OCI-LY3 (cell line): ENCODE results near the gene FBXO42.
A peak's percentile ranks its signal among the peaks of the same experiment; 100 is the strongest.

Experiments
- H2AFZ ChIP-seq: fragments of 200-600, 300-600 bp; shearing (Covaris generic); 2 replicates; pipeline ENCODE4 v1.6.0; 2014; ENCODE audit warnings: antibody characterized with exemption, low read depth, low read length
- H3K27ac ChIP-seq: fragments of 200-600, 300-600 bp; sonication (generic); 2 replicates; pipeline ENCODE4 v1.5.1; 2014; ENCODE audit warnings: mild to moderate bottlenecking, low read length, moderate library complexity, mixed read lengths
- H3K27me3 ChIP-seq: fragments of 200-600, 300-600 bp; sonication (generic); 2 replicates; pipeline ENCODE4 v1.6.1; 2014; ENCODE audit warnings: low read depth, low read length, mixed read lengths
- H3K36me3 ChIP-seq: fragments of 200-600, 300-600 bp; sonication (generic); replicated peaks from 2 replicates; pipeline ENCODE3; 2014; ENCODE audit warnings: low read depth, low read length, mixed read lengths
- H3K4me1 ChIP-seq: fragments of 300-600, 200-600 bp; sonication (generic); 2 replicates; pipeline ENCODE4 v1.6.1; 2014; ENCODE audit warnings: low read length, mixed read lengths
- H3K4me2 ChIP-seq: fragments of 200-600, 300-600 bp; sonication (generic); 2 replicates; pipeline ENCODE4 v1.6.1; 2014; ENCODE audit warnings: low read length, mixed read lengths
- H3K4me3 ChIP-seq: fragments of 300-600, 200-600 bp; sonication (generic); 2 replicates; pipeline ENCODE4 v1.5.1; 2014; ENCODE audit warnings: antibody characterized with exemption, mild to moderate bottlenecking, low read length, moderate library complexity
- H3K79me2 ChIP-seq: fragments of 300-600, 200-600 bp; shearing (Covaris generic); 2 replicates; pipeline ENCODE4 v1.6.1; 2014; ENCODE audit warnings: mild to moderate bottlenecking, low read length, mixed read lengths
- H3K9ac ChIP-seq: fragments of 300-600, 200-600 bp; shearing (Covaris generic); 2 replicates; pipeline ENCODE4 v1.6.0; 2014; ENCODE audit warnings: mild to moderate bottlenecking, low read length, moderate library complexity
- H3K9me3 ChIP-seq: fragments of 200-600, 300-600 bp; shearing (Covaris generic); 2 replicates; pipeline ENCODE4 v1.6.1; 2014; ENCODE audit warnings: low read length, mixed read lengths; ENCODE audit not compliant: insufficient read depth
- H4K20me1 ChIP-seq: fragments of 200-600, 300-600 bp; sonication (generic); 2 replicates; pipeline ENCODE4 v1.6.1; 2016; ENCODE audit warnings: low read length, mixed read lengths; ENCODE audit not compliant: insufficient read depth
- CTCF ChIP-seq: fragments of 200-600, 300-600 bp; sonication (generic); IDR thresholded peaks from 2 replicates; pipeline ENCODE4 v1.5.1; 2014; ENCODE audit warnings: antibody characterized with exemption, low read length, low read depth
- EZH2phosphoT487 ChIP-seq: fragments of 200-600 bp; shearing (Covaris generic); IDR thresholded peaks from 2 replicates; pipeline ENCODE4 v1.6.1; 2018; ENCODE audit warnings: antibody characterized with exemption, mixed run types, low read depth

The FBXO42 gene

DNA sequence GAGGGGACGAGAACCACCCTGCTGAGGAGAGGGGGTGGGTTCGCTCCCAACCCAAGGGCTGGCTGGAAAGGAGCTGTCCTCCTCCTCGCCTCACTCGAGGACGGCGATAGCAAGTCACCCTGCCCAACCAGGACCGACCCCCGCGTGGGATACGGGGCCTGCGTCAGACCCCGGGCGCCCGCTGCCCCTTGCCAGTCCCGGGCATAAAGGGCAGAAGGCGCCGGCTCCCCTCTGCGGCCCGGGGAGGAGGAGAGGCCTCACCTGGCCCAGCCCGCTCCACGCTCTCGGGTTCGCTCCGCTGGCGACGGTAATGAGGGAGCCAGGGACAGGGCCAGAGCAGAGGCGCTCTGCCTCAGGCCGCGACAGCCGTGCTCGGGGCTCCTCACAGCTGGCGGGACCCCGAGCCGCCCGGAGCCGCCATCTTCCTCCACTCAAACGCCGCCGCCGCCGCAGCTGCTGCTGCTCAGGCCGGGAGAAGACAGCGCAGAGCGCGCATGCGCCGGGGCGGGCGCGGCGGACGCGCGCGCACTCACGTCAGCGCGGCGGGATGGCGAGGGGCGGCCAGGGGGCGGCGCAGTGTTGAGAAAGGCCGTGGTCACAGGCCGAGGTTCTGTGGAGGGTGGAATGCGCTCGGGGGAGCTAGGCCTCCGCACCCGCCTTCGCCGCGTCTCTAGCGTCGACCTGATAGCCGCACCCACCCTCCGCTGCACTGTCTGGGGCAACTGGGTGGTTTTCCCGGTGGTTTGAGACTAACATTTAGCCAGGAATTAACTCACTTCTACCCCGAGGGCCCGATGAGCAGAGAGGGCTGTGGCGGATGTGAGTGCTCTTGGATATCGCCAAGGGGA lies at the start of gene FBXO42:
Gene FBXO42, minus strand, starts transcription at position 487 of the 848 bp plus-strand sequence. CDS start 37,062 bp downstream, outside the sequence.
- Histone ChIP-seq H3K4me3 (peak within 1 kb of the TSS; percentile 100), H3K27me3 (no peaks in the 10 kb centered on the region), H3K27ac (peak within 1 kb of the TSS; percentile 82), H3K9me3 (no peaks in the 10 kb centered on the region), H2AFZ (peak within 1 kb of the TSS; percentile 76), H3K4me1 (peaks cover 19% of the 10 kb centered on the region), H3K9ac (peak within 1 kb of the TSS; percentile 97), H3K79me2 (peaks cover 50% of the 10 kb centered on the region), H4K20me1 (peaks cover 25% of the 10 kb centered on the region), H3K4me2 (peak within 1 kb of the TSS; percentile 94), H3K36me3 (no peaks in the 10 kb centered on the region)
- no peak for TF ChIP-seq EZH2phosphoT487
- peak; percentile 38 for TF ChIP-seq CTCF

DNA sequence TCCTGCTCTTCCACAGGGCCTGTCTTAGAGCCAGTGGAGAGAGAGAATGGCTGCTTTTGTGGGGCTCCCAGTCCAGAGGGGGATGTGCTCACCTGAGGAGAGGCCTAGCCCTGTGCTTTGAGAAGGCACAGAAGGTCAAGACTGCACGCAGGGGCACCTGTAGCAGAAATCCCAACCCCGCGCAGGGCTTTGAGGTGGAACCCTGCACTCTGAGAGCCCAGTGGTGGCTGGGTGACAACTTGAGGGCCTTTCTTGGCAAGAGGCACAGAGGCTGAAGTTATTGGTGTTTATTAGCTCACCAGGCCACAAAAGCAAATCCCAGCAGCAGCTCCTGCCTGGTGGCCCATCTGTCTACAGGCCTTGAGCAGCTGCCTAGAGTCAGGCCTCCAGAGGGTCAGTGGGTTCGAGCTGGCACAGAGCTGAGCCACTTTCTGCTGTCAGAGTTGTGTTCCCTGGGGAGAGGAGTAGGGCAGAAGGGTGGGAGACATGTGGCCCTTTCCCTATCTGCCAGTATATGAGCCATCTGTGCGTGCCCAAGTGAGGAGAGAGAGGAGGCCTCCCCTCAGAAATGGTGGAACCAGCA lies 46.2 kb upstream of the FBXO42 start:
- Histone ChIP-seq H4K20me1 (peaks cover 1% of the 10 kb centered on the region; the same call in 1 of the 2 replicates), H3K9ac (no peak overlapping the region), H3K79me2 (peaks cover under 1% of the 10 kb centered on the region; the same call in 1 of the 2 replicates), H3K4me3 (no peak overlapping the region), H3K9me3 (no peaks in the 10 kb centered on the region), H3K27ac (no peak overlapping the region), H3K4me2 (no peak overlapping the region), H3K36me3 (no peaks in the 10 kb centered on the region), H2AFZ (no peak overlapping the region), H3K27me3 (no peaks in the 10 kb centered on the region), H3K4me1 (no peaks in the 10 kb centered on the region)
- TF ChIP-seq EZH2phosphoT487 (no peak), CTCF (no peak)

- H3K4me1 ChIP-seq, result no peaks in the 10 kb centered on the region
- no peak overlapping the region for H3K9ac ChIP-seq
- H3K36me3 ChIP-seq, result no peaks in the 10 kb centered on the region
- no peak overlapping the region for H2AFZ ChIP-seq
- H3K4me3 ChIP-seq, result no peak overlapping the region
- no peak for TF ChIP-seq EZH2phosphoT487
- TF ChIP-seq CTCF, result no peak
- H3K9me3 ChIP-seq, result no peaks in the 10 kb centered on the region
- H3K27me3 ChIP-seq, result no peaks in the 10 kb centered on the region
- H3K4me2 ChIP-seq, result no peak overlapping the region
- H3K79me2 ChIP-seq, result peaks cover 13% of the 10 kb centered on the region
- no peak overlapping the region for H3K27ac ChIP-seq
- H4K20me1 ChIP-seq, result peaks cover 11% of the 10 kb centered on the region
Observed at GRCh38 chr1:16397120-16397519, 44.8 kb upstream of the FBXO42 start.

GRCh38 chr1:16396591-16396990 lies 44.3 kb upstream of the FBXO42 start:
- Histone ChIP-seq H3K36me3 (no peaks in the 10 kb centered on the region), H3K4me2 (no peak overlapping the region), H3K4me1 (no peaks in the 10 kb centered on the region)

More at GRCh38 chr1:16396591-16396990, 44.3 kb upstream of the FBXO42 start:
- Histone ChIP-seq H3K9ac (no peak overlapping the region), H4K20me1 (peaks cover 17% of the 10 kb centered on the region), H3K9me3 (no peaks in the 10 kb centered on the region), H3K27me3 (no peaks in the 10 kb centered on the region), H2AFZ (no peak overlapping the region), H3K79me2 (peaks cover 19% of the 10 kb centered on the region), H3K4me3 (no peak overlapping the region), H3K27ac (no peak overlapping the region)
- TF ChIP-seq CTCF (no peak), EZH2phosphoT487 (no peak)
